Endometrial microvascular endothelial cells (primary cell): ENCODE results near the gene MON1B. TPM values are rescaled to one million over a fixed set of nuclear protein-coding genes. Genes with fewer than 3 reads are reported as not detected.
"Not testable (repeated sequence)": the region's sequence is repeated elsewhere in the genome, so short reads cannot be mapped to it uniquely, and the experiment has no call there.

Source experiments
- in situ Hi-C: cut with HindIII; loops from 2 replicates; pipeline ENCODE4 v1.10.0; 2017; ENCODE audit warnings: low sequenced_read_pairs, low pct_unique_long_range_greater_than_20kb; ENCODE audit errors: inconsistent ontology term
- total RNA-seq: library from RNA; depleted of rRNA; stranded (reverse); fragments of >200 nt; gene quantifications from one replicate; pipeline ENCODE4 v1.2.3, GENCODE V29; 2015; ENCODE audit errors: inconsistent ontology term

The MON1B gene
- 31.9 TPM for total RNA-seq

- in situ Hi-C loops, result no loop called here
Observed at GRCh38 chr16:77190478-77191258, at the start of gene MON1B. Gene MON1B (plus strand): TSS chr16:77191190. CDS start chr16:77191486, 296 bp downstream.

- in situ Hi-C loops, result no loop called here
Observed at GRCh38 chr16:77143364-77143763, 47.6 kb upstream of the MON1B start.

GRCh38 chr16:77148121-77148520 lies 42.9 kb upstream of the MON1B start:
- in situ Hi-C loops, result no loop called here

- in situ Hi-C loops, result no loop called here
Observed at GRCh38 chr16:77157346-77158058, 33.5 kb upstream of the MON1B start.

GRCh38 chr16:77158293-77158692 lies 32.7 kb upstream of the MON1B start:
- in situ Hi-C loops, result no loop called here

- in situ Hi-C loops, result no loop called here
Observed at GRCh38 chr16:77165006-77165405, 26.0 kb upstream of the MON1B start.

GRCh38 chr16:77165536-77166236 lies 25.3 kb upstream of the MON1B start:
- in situ Hi-C loops, result not testable (repeated sequence)

GRCh38 chr16:77166726-77167125 lies 24.3 kb upstream of the MON1B start:
- in situ Hi-C loops, result no loop called here

GRCh38 chr16:77168901-77169300 lies 22.1 kb upstream of the MON1B start:
- in situ Hi-C loops, result no loop called here

- in situ Hi-C loops, result no loop called here
Observed at GRCh38 chr16:77169650-77170236, 21.2 kb upstream of the MON1B start.

- in situ Hi-C loops, result no loop called here
Observed at GRCh38 chr16:77170805-77171204, 20.2 kb upstream of the MON1B start.

GRCh38 chr16:77171745-77172635 lies 19.0 kb upstream of the MON1B start:
- in situ Hi-C loops, result no loop called here

GRCh38 chr16:77172951-77173350 lies 18.0 kb upstream of the MON1B start:
- in situ Hi-C loops, result no loop called here

- in situ Hi-C loops, result no loop called here
Observed at GRCh38 chr16:77183137-77183536, 7.9 kb upstream of the MON1B start.

GRCh38 chr16:77186298-77186697 lies 4.7 kb upstream of the MON1B start:
- in situ Hi-C loops, result not testable (repeated sequence)

- in situ Hi-C loops, result no loop called here
Observed at GRCh38 chr16:77190190-77190477, 856 bp upstream of the MON1B start.

- in situ Hi-C loops, result no loop called here
Observed at GRCh38 chr16:77191259-77191969, 424 bp downstream of the MON1B start.

- in situ Hi-C loops, result no loop called here
Observed at GRCh38 chr16:77193377-77193776, 2.4 kb downstream of the MON1B start.
